ENCODE results near the gene FBRS.

GRCh38 chr16:30668393-30668792 is 10.2 kb downstream of the FBRS start:
- no peak for TF ChIP-seq YY1 (IDR thresholded peaks at IDR 0.05; ENCODE audit: insufficient read depth, insufficient read length)
- no peak for TF ChIP-seq ZNF274 (IDR thresholded peaks at IDR 0.05; ENCODE audit: low read depth, low read length)
- no peak for TF ChIP-seq SUZ12 (IDR thresholded peaks at IDR 0.05; ENCODE audit: extremely low read depth, insufficient read depth, insufficient read length)
